Testis (tissue), 2 donors: ENCODE data around the gene ARHGAP12.

Experiments
- CTCF ChIP-seq, 3 experiments: fragments of 450-650 bp in 2 of 3; fragments of 200-600 bp in 1 of 3; sonication (generic) in 1 of 3; IDR thresholded peaks; one replicate each; pipeline ENCODE4 v1.5.1; 2016 to 2019; ENCODE audit warnings: antibody characterized with exemption in 3 of 3, mild to moderate bottlenecking in 2 of 3, moderate library complexity in 1 of 3
- POLR2A ChIP-seq: fragments of 450-650 bp; IDR thresholded peaks from one replicate; pipeline ENCODE4 v1.6.1; 2017; ENCODE audit warnings: antibody characterized with exemption, mild to moderate bottlenecking, moderate library complexity

- no peak for TF ChIP-seq CTCF (IDR thresholded peaks at IDR 0.05)
- no peak for TF ChIP-seq POLR2A
These were observed 51.8 kb downstream of the ARHGAP12 start for GRCh38 chr10:31876652-31877352.
